GM12878 (cell line): ENCODE measurements around the gene HCST. TPM values are rescaled to one million over a fixed set of nuclear protein-coding genes. Genes with fewer than 3 reads are reported as not detected.

Experiments
- ATF3 ChIP-seq: IDR thresholded peaks from 2 replicates; pipeline ENCODE4 v1.6.1; 2011; ENCODE audit warnings: low read depth, mild to moderate bottlenecking, low read length, moderate library complexity, borderline replicate concordance; ENCODE audit errors: extremely low read depth
- CBX5 ChIP-seq: sonication (generic); IDR thresholded peaks from 2 replicates; pipeline ENCODE4 v1.6.1; 2016; ENCODE audit warnings: low read depth, moderate library complexity, mild to moderate bottlenecking, inconsistent platforms
- CHD1 ChIP-seq: IDR thresholded peaks from 2 replicates; pipeline ENCODE4 v1.6.1; 2012; ENCODE audit warnings: low read depth, low read length, improper control_type of control experiment
- ELK1 ChIP-seq: IDR thresholded peaks from 2 replicates; pipeline ENCODE4 v1.6.1; 2012; ENCODE audit warnings: low read depth, low read length, improper control_type of control experiment
- LARP7 ChIP-seq: fragments of 450-650 bp; IDR thresholded peaks from 2 replicates; pipeline ENCODE4 v1.6.1; 2017; ENCODE audit warnings: mild to moderate bottlenecking
- MLLT1 ChIP-seq: fragments of 450-650 bp; IDR thresholded peaks from 2 replicates; pipeline ENCODE4 v1.6.1; 2016; ENCODE audit warnings: mild to moderate bottlenecking
- NFYA ChIP-seq: IDR thresholded peaks from 2 replicates; pipeline ENCODE4 v1.6.1; 2011; ENCODE audit warnings: low read depth, mild to moderate bottlenecking, low read length, improper control_type of control experiment, borderline replicate concordance
- POLR2AphosphoS5 ChIP-seq: IDR thresholded peaks from 2 replicates; pipeline ENCODE4 v1.6.1; 2011; ENCODE audit warnings: mild to moderate bottlenecking, low read length, inconsistent platforms
- RCOR1 ChIP-seq: conservative IDR thresholded peaks from 2 replicates; pipeline ENCODE4 v1.6.1; 2012; ENCODE audit warnings: low read depth, low read length, improper control_type of control experiment
- SMAD1 ChIP-seq: fragments of 450-650 bp; IDR thresholded peaks from 2 replicates; pipeline ENCODE4 v1.6.1; 2018; ENCODE audit warnings: mild to moderate bottlenecking, low read depth; ENCODE audit not compliant: partially characterized antibody
- SMAD5 ChIP-seq: IDR thresholded peaks from 2 replicates; pipeline ENCODE4 v1.6.1; 2016; ENCODE audit warnings: antibody characterized with exemption, low read depth
- TCF12 ChIP-seq: IDR thresholded peaks from 2 replicates; pipeline ENCODE4 v1.6.1; 2011; ENCODE audit warnings: low read depth, mild to moderate bottlenecking, low read length
- YBX1 ChIP-seq: fragments of 450-650 bp; IDR thresholded peaks from 2 replicates; pipeline ENCODE4 v1.6.1; 2016; ENCODE audit warnings: antibody characterized with exemption
- ZBTB4 ChIP-seq: fragments of 450-650 bp; formaldehyde crosslinking; IDR thresholded peaks from 2 replicates; pipeline ENCODE4 v1.4.0; 2022; ENCODE audit warnings: mild to moderate bottlenecking, moderate library complexity
- ZNF274 ChIP-seq: IDR thresholded peaks from one replicate; pipeline ENCODE4 v1.8.0; 2011; ENCODE audit not compliant: insufficient read length, insufficient read depth
- ZNF687 ChIP-seq: fragments of 450-650 bp; IDR thresholded peaks from 2 replicates; pipeline ENCODE4 v1.6.1; 2017; ENCODE audit warnings: mild to moderate bottlenecking, moderate library complexity
- polyA plus RNA-seq, 11 experiments: library from polyadenylated mRNA; depleted of rRNA in 4 of 11; unstranded in 6 of 11; stranded (reverse) in 5 of 11; fragments of >200 nt; fragmentation: Nextera tagmentation in 4 of 11; fragmentation: Illumina TruSeq in 1 of 11; extraction: Ambion mirVana in 4 of 11; extraction: Trizol in 1 of 11; gene quantifications; 1 replicate in 1 of 11; 2 replicates in 10 of 11; pipeline versions ENCODE4 v1.2.1 to v1.2.3, GENCODE V29; 2011 to 2016; ENCODE audit warnings: inconsistent platforms in 2 of 11, missing spikeins in 2 of 11, low read depth in 1 of 11
- total RNA-seq, 4 experiments: library from RNA; depleted of rRNA in 3 of 4; stranded (reverse); fragments of >200 nt in 3 of 4; fragmentation: Illumina TruSeq in 1 of 4; extraction: Trizol in 1 of 4; gene quantifications; 2 replicates each; pipeline versions ENCODE4 v1.2.1 to v1.2.3, GENCODE V29; 2013 to 2021

Gene HCST
- total and polyA plus RNA-seq, 10 of the 15 experiments (the other 5 are each of a cell fraction or from before 2014, with no cell fraction given) = 7.5 to 79.6 (median 33.6) TPM

GRCh38 chr19:35931161-35931873, 29.0 kb downstream of the HCST start (continued):
- TF ChIP-seq ZNF687 (peak; percentile 65), ZNF274 (no peak), ELK1 (peak; percentile 90), MLLT1 (0 out of 2 replicates have a peak, but pooled peaks have one; percentile 30), CHD1 (no peak), SMAD5 (peak; percentile 81; the same call in 1 of the 2 replicates), RCOR1 (peak; percentile 95; the same call in 1 of the 2 replicates), TCF12 (0 out of 2 replicates have a peak, but pooled peaks have one; percentile 22), LARP7 (no peak; the same call in none of the 2 replicates), ZBTB4 (no peak), ATF3 (peak; percentile 27; the same call in 1 of the 2 replicates), NFYA (no peak), SMAD1 (peak; percentile 41), CBX5 (no peak), POLR2AphosphoS5 (peak; percentile 98), YBX1 (no peak)
